Suprapubic skin (tissue), 3 donors: ENCODE data around the gene C3orf85.

Source experiments
- CTCF ChIP-seq, 2 donors: fragments of 200-600 bp in 1 of 2; fragments of 450-650 bp in 1 of 2; sonication (generic) in 1 of 2; IDR thresholded peaks; one replicate each; pipeline ENCODE4 v1.5.1; 2016 to 2019; ENCODE audit warnings: antibody characterized with exemption in 2 of 2, mild to moderate bottlenecking in 1 of 2, moderate library complexity in 1 of 2
- POLR2A ChIP-seq, 2 donors: fragments of 450-650 bp; IDR thresholded peaks; one replicate each; pipeline ENCODE4 v1.6.1; 2017; ENCODE audit warnings: antibody characterized with exemption in 2 of 2, mild to moderate bottlenecking in 2 of 2, moderate library complexity in 2 of 2

DNA sequence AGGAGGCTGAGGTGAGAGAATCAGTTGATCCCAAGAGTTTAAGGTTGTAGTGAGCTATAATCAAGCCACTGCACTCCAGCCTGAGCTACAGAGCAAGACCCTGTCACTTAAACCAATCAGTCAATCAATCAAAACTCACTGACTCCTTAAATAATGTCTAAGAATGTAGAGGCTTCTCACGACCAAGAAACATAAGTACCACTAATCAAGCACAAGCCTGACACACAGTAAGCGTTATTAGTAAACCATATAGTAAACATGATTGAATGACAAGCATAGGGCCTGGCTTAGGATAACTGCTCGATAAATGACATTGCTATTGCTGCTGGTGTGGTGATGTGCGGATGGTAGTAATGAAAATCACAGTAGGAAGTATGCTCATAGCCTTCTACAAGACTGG is 29.4 kb downstream of the C3orf85 start:
- no peak for TF ChIP-seq CTCF (IDR thresholded peaks at IDR 0.05)
- TF ChIP-seq POLR2A (IDR thresholded peaks at IDR 0.05), result no peak
